Transverse colon (tissue), 4 donors: ENCODE data around the gene ZYG11B. TPM values are rescaled to one million over a fixed set of nuclear protein-coding genes. Genes with fewer than 3 reads are reported as not detected.
"Not testable (repeated sequence)": the region's sequence is repeated elsewhere in the genome, so short reads cannot be mapped to it uniquely, and the experiment has no call there.

ENCODE experiments used
- DNase-seq: peaks from one replicate; pipeline ENCODE4 v3.0.0-alpha.2; 2019
- H3K27ac ChIP-seq, 4 donors: fragments of 200-600 bp; sonication (generic); 2 replicates each; pipeline ENCODE4 v1.5.1; 2016 to 2018; ENCODE audit warnings: inconsistent platforms in 4 of 4
- H3K27me3 ChIP-seq: fragments of 200-600 bp; sonication (generic); 2 replicates; pipeline ENCODE4 v1.5.1; 2017; ENCODE audit warnings: inconsistent platforms
- H3K36me3 ChIP-seq, 4 donors: fragments of 200-600 bp; sonication (generic); 2 replicates each; pipeline ENCODE4 v1.5.1; 2017 to 2019; ENCODE audit warnings: inconsistent platforms in 4 of 4
- H3K4me1 ChIP-seq, 4 donors: fragments of 200-600 bp; sonication (generic); 2 replicates each; pipeline ENCODE4 v1.5.1; 2017 to 2020; ENCODE audit warnings: inconsistent platforms in 4 of 4
- H3K4me3 ChIP-seq, 4 donors: fragments of 200-600 bp; sonication (generic); 1 replicate in 1 of 4; 2 replicates in 3 of 4; pipeline versions ENCODE4 v1.5.1 to v1.6.1; 2017 to 2019; ENCODE audit warnings: inconsistent platforms in 4 of 4
- H3K9me3 ChIP-seq, 2 donors: fragments of 200-600 bp; sonication (generic); 2 replicates each; pipeline ENCODE4 v1.5.1; 2017 to 2019; ENCODE audit warnings: inconsistent platforms in 2 of 2
- EP300 ChIP-seq: sonication (generic); formaldehyde crosslinking; IDR thresholded peaks from one replicate; pipeline ENCODE4 v1.6.1; 2017; ENCODE audit warnings: antibody characterized with exemption, low read depth
- POLR2A ChIP-seq: fragments of 450-650 bp; IDR thresholded peaks from one replicate; pipeline ENCODE4 v1.6.1; 2016; ENCODE audit warnings: antibody characterized with exemption, mild to moderate bottlenecking, moderate library complexity
- POLR2AphosphoS5 ChIP-seq, 3 donors: sonication (generic); formaldehyde crosslinking; IDR thresholded peaks; one replicate each; pipeline ENCODE4 v1.6.1; 2016; ENCODE audit warnings: antibody characterized with exemption in 3 of 3
- WGBS, 2 donors: methylation state at CpG; one replicate each; pipeline ENCODE4 v1.1.5; 2018; ENCODE audit warnings: low coverage in 1 of 2; 5-methylcytosine and 5-hydroxymethylcytosine counted together
- in situ Hi-C, 4 donors: fragments of 200-750 bp; cut with MboI; loops; one replicate each; pipeline versions ENCODE4 v1.15.0 to v1.15.1; 2017; ENCODE audit warnings: low sequenced_read_pairs in 3 of 4, low pct_ligation_motif_present in 1 of 4, low pct_unique_long_range_greater_than_20kb in 1 of 4
- intact Hi-C: fragments of 100-400 bp; cut with DNase I; formaldehyde crosslinking; loops from one replicate; pipeline ENCODE4 v1.15.1; 2023; ENCODE audit warnings: low total_unique reads
- total RNA-seq, 4 donors: library from RNA; depleted of rRNA; stranded (reverse); fragments of >200 nt; gene quantifications; one replicate each; pipeline ENCODE4 v1.1.0, GENCODE V29; 2016
- TF ChIP-seq, protein P1 (sequence below), 5 experiments: fragments of 200-600 bp in 3 of 5; fragments of 450-650 bp in 2 of 5; sonication (generic) in 3 of 5; IDR thresholded peaks; 1 replicate in 2 of 5; 2 replicates in 3 of 5; pipeline ENCODE4 v1.5.1; 2016 to 2017; ENCODE audit warnings: antibody characterized with exemption in 5 of 5, inconsistent platforms in 3 of 5, mild to moderate bottlenecking in 2 of 5, moderate library complexity in 1 of 5

ZYG11B gene
- total RNA-seq, 4 donors from 2014 or later, result 16.9 to 75.9 (median 45.2) TPM

DNA sequence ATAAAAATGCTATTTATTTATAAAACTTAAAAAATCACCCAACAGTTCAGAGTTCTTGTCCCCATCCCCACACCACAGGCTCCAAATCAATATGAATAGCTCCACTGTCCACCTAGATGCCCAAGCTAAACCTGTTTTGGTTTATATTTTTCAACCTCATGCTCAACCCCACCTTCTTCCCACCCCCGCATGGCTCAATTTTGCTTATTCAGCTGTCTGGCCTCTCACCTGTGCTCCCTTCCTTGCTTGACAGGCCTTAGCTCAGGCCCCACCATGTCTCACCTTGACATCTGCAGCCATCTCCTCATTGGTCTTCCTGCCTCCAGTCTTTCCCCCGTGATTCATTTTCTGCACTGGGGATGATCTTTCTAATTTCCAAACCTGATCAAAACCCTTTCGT, 45.9 kb upstream of the ZYG11B start:
- in situ Hi-C loops (loop anchor here (25.0 kb wide), 3 partner anchors 243 to 543 kb away; partner anchors contain the start of genes ZFYVE9 (in 4 of the 4), ORC1 (in 2 of the 4) and PRPF38A (in 2 of the 4)), intact Hi-C loops (no loop called here)
- H3K4me1 ChIP-seq, result no peaks in the 10 kb centered on the region
- no peak for DNase-seq
- 90% methylated on average over 3 of the region's 3 CpGs for WGBS, 2 donors
- no peak overlapping the region for H3K27ac ChIP-seq
- H3K4me3 ChIP-seq, result no peak overlapping the region
- no peaks in the 10 kb centered on the region for H3K27me3 ChIP-seq
- H3K9me3 ChIP-seq, result no peaks in the 10 kb centered on the region
- no peak for TF ChIP-seq POLR2A
- no peak for TF ChIP-seq EP300
- TF ChIP-seq, protein P1, sequence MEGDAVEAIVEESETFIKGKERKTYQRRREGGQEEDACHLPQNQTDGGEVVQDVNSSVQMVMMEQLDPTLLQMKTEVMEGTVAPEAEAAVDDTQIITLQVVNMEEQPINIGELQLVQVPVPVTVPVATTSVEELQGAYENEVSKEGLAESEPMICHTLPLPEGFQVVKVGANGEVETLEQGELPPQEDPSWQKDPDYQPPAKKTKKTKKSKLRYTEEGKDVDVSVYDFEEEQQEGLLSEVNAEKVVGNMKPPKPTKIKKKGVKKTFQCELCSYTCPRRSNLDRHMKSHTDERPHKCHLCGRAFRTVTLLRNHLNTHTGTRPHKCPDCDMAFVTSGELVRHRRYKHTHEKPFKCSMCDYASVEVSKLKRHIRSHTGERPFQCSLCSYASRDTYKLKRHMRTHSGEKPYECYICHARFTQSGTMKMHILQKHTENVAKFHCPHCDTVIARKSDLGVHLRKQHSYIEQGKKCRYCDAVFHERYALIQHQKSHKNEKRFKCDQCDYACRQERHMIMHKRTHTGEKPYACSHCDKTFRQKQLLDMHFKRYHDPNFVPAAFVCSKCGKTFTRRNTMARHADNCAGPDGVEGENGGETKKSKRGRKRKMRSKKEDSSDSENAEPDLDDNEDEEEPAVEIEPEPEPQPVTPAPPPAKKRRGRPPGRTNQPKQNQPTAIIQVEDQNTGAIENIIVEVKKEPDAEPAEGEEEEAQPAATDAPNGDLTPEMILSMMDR (IDR thresholded peaks at IDR 0.05), result no peak
- TF ChIP-seq POLR2AphosphoS5 (IDR thresholded peaks at IDR 0.05), result no peak
- H3K36me3 ChIP-seq, result no peaks in the 10 kb centered on the region

- intact Hi-C loops, result no loop called here
- WGBS, 2 donors, result 84 to 94% methylated on average over 4 of the region's 4 CpGs
- DNase-seq, result no peak
- TF ChIP-seq POLR2AphosphoS5 (IDR thresholded peaks at IDR 0.05), result no peak
- TF ChIP-seq EP300, result no peak
- no peaks in the 10 kb centered on the region for H3K9me3 ChIP-seq
- H3K27me3 ChIP-seq, result no peaks in the 10 kb centered on the region
- no peak overlapping the region for H3K27ac ChIP-seq
- H3K4me3 ChIP-seq, result no peak overlapping the region
- H3K4me1 ChIP-seq, result no peaks in the 10 kb centered on the region
- no peaks in the 10 kb centered on the region for H3K36me3 ChIP-seq
- in situ Hi-C loops, result loop anchor here (25.0 kb wide), 3 partner anchors 244 to 544 kb away; partner anchors contain the start of genes ZFYVE9 (in 4 of the 4), ORC1 (in 2 of the 4) and PRPF38A (in 2 of the 4)
These were observed 45.1 kb upstream of the ZYG11B start for GRCh38 chr1:52681136-52681535.

DNA sequence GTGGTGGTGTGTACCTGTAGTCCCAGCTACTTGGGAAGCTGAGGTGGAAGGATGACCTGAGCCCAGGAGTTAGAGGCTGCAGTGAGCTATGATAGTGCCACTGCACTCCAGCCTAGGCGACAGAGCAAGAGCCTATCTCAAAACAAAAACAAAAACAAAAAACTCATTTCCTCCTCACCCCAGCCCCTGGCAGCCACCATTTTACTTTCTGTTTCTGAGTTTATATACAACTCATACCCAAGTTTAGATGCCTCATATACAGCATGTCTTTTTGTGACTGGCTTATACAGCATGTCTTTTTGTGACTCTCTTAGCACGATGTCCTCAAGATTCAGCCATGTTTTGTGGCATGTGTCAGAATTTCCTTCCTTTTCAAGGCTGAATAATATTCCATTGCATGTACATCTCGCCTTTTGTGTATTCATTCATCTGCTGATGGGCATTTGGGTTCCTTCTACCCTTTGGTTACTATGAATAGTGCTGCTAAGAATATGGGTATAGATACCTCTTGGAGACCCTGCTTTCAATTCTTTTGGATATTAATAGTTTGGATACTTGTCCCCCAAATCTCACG, 42.8 kb upstream of the ZYG11B start:
- H3K4me1 ChIP-seq, result no peaks in the 10 kb centered on the region
- DNase-seq, result no peak
- 85 to 93% methylated on average over 3 to 4 of the region's 4 CpGs for WGBS, 2 donors
- peaks cover 0 to 9% (median 4%) of the 10 kb centered on the region in 4 donors for H3K36me3 ChIP-seq
- in situ Hi-C loops, result loop anchor here (25.0 kb wide), 3 partner anchors 246 to 546 kb away; partner anchors contain the start of genes ZFYVE9 (in 4 of the 4), ORC1 (in 2 of the 4) and PRPF38A (in 2 of the 4)
- no peak for TF ChIP-seq POLR2AphosphoS5 (IDR thresholded peaks at IDR 0.05)
- no peak for TF ChIP-seq EP300
- no peak for TF ChIP-seq POLR2A
- H3K27ac ChIP-seq, result no peak overlapping the region
- intact Hi-C loops, result no loop called here
- no peak overlapping the region for H3K4me3 ChIP-seq
- H3K27me3 ChIP-seq, result no peaks in the 10 kb centered on the region
- H3K9me3 ChIP-seq, result no peaks in the 10 kb centered on the region

- in situ Hi-C loops, result loop anchor here (25.0 kb wide), 3 partner anchors 247 to 547 kb away; partner anchors contain the start of genes ZFYVE9 (in 4 of the 4), ORC1 (in 2 of the 4) and PRPF38A (in 2 of the 4)
- Histone ChIP-seq H3K27ac (no peak overlapping the region), H3K27me3 (no peaks in the 10 kb centered on the region), H3K4me1 (no peaks in the 10 kb centered on the region), H3K9me3 (no peaks in the 10 kb centered on the region), H3K4me3 (no peak overlapping the region), H3K36me3 (peaks cover 0 to 9% (median 4%) of the 10 kb centered on the region in 4 donors)
- intact Hi-C loops, result no loop called here
- no peak for TF ChIP-seq POLR2A
- TF ChIP-seq POLR2AphosphoS5 (IDR thresholded peaks at IDR 0.05), result no peak
- TF ChIP-seq EP300, result no peak
- TF ChIP-seq, protein P1 (IDR thresholded peaks at IDR 0.05), result no peak
- DNase-seq, result no peak
- 75 to 96% methylated on average over 1 of the region's 1 CpG for WGBS, 2 donors
These were observed 41.7 kb upstream of the ZYG11B start for GRCh38 chr1:52684545-52684944.

DNA sequence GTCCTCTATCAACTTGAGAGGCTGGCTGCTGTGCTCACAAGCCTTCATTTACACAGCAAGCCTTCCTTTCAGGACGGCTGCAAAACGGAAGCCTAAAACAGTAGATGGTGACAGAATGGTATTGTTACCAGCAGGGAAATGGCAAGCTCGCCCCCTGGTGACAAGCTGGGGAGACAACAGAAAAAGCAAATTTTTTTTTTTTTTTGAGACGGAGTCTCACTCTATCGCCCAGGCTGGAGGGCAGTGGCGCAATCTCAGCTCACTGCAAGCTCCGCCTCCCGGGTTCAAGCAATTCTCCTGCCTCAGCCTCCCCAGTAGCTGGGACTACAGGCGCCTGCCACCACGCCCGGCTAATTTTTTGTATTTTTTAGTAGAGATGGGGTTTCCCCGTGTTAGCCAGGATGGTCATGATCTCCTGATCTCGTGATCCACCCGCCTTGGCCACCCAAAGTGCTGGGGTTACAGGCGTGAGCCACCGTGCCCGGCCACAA, 39.9 kb upstream of the ZYG11B start:
- H3K27ac ChIP-seq, H3K9me3 ChIP-seq, intact Hi-C loops, H3K27me3 ChIP-seq, H3K4me1 ChIP-seq, H3K4me3 ChIP-seq: not testable (repeated sequence)
- peaks cover 0 to 16% (median 4%) of the 10 kb centered on the region in 4 donors for H3K36me3 ChIP-seq
- WGBS, 2 donors, result 6 to 46% methylated on average over 3 to 17 of the region's 17 CpGs
- TF ChIP-seq, protein P1 (IDR thresholded peaks at IDR 0.05), result peak; percentile 69 to 84 (median 81)
- peak; percentile 76 for DNase-seq
- in situ Hi-C loops, result loop anchor here (25.0 kb wide), 3 partner anchors 249 to 549 kb away; partner anchors contain the start of genes ZFYVE9 (in 4 of the 4), ORC1 (in 2 of the 4) and PRPF38A (in 2 of the 4)
